ENCODE measurements around the gene CCT3.

Gene CCT3

DNA sequence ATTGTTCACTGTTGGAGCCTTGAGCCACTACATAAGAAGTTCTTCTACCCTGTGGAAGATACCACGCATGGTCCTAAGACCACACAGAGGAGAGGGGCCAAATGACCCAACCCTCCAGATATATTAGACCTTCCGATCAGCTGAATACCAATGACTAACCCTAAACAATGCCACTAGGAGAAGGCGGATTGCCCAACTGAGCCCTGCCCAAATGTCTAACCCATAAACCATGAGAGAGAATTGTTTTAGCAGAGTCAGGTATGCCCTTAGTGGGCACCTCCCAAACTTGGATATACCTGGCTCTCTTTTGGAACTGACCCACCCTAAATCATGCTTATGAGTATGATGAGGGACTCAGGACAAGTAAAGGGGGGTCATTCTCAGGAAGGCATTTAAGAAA, 67.8 kb downstream of the CCT3 start:
- Histone ChIP-seq H3K4me3 (ENCODE audit: low read depth in 1 of 2, low read length in 2 of 2) (no peak overlapping the region), H3K4me1 (ENCODE audit: control insufficient read depth in 1 of 2, insufficient read depth in 2 of 2, low read length in 2 of 2) (no peaks in the 10 kb centered on the region), H3K27me3 (ENCODE audit: low read depth, low read length) (no peaks in the 10 kb centered on the region), H3K27ac (ENCODE audit: low read length) (no peak overlapping the region), H3K36me3 (ENCODE audit: control insufficient read depth in 1 of 2, insufficient read depth in 2 of 2, low read length in 2 of 2) (peaks cover 69 to 96% of the 10 kb centered on the region in 2 donors), H3K9me3 (ENCODE audit: control insufficient read depth in 1 of 2, low read length in 2 of 2) (no peaks in the 10 kb centered on the region)

GRCh38 chr1:156268336-156268735, 69.8 kb downstream of the CCT3 start:
- H3K27me3 ChIP-seq (ENCODE audit: low read depth, low read length): no peaks in the 10 kb centered on the region
- H3K4me1 ChIP-seq (ENCODE audit: control insufficient read depth in 1 of 2, insufficient read depth in 2 of 2, low read length in 2 of 2): no peaks in the 10 kb centered on the region
- H3K4me3 ChIP-seq (ENCODE audit: low read depth in 1 of 2, low read length in 2 of 2): no peak overlapping the region
- no peak overlapping the region for H3K27ac ChIP-seq (ENCODE audit: low read length)
- peaks cover 63 to 89% of the 10 kb centered on the region in 2 donors for H3K36me3 ChIP-seq (ENCODE audit: control insufficient read depth in 1 of 2, insufficient read depth in 2 of 2, low read length in 2 of 2)
- H3K9me3 ChIP-seq (ENCODE audit: control insufficient read depth in 1 of 2, low read length in 2 of 2): no peaks in the 10 kb centered on the region

- Histone ChIP-seq H3K4me3 (ENCODE audit: low read depth in 1 of 2, low read length in 2 of 2) (no peak overlapping the region), H3K4me1 (ENCODE audit: control insufficient read depth in 1 of 2, insufficient read depth in 2 of 2, low read length in 2 of 2) (no peaks in the 10 kb centered on the region), H3K27ac (ENCODE audit: low read length) (no peak overlapping the region), H3K9me3 (ENCODE audit: control insufficient read depth in 1 of 2, low read length in 2 of 2) (no peaks in the 10 kb centered on the region), H3K36me3 (ENCODE audit: control insufficient read depth in 1 of 2, insufficient read depth in 2 of 2, low read length in 2 of 2) (peaks cover 63 to 87% of the 10 kb centered on the region in 2 donors), H3K27me3 (ENCODE audit: low read depth, low read length) (no peaks in the 10 kb centered on the region)
Measured at GRCh38 chr1:156266051-156266450, 72.0 kb downstream of the CCT3 start.

- no peaks in the 10 kb centered on the region for H3K4me1 ChIP-seq (ENCODE audit: control insufficient read depth in 1 of 2, insufficient read depth in 2 of 2, low read length in 2 of 2)
- no peaks in the 10 kb centered on the region for H3K9me3 ChIP-seq (ENCODE audit: control insufficient read depth in 1 of 2, low read length in 2 of 2)
- H3K27me3 ChIP-seq (ENCODE audit: low read depth, low read length): no peaks in the 10 kb centered on the region
- no peak overlapping the region for H3K27ac ChIP-seq (ENCODE audit: low read length)
- peaks cover 80 to 91% of the 10 kb centered on the region in 2 donors for H3K36me3 ChIP-seq (ENCODE audit: control insufficient read depth in 1 of 2, insufficient read depth in 2 of 2, low read length in 2 of 2)
- no peak overlapping the region for H3K4me3 ChIP-seq (ENCODE audit: low read depth in 1 of 2, low read length in 2 of 2)
Measured at GRCh38 chr1:156263288-156263655, 74.8 kb downstream of the CCT3 start.

- H3K4me3 ChIP-seq (ENCODE audit: low read depth in 1 of 2, low read length in 2 of 2): no peak overlapping the region
- no peaks in the 10 kb centered on the region for H3K9me3 ChIP-seq (ENCODE audit: control insufficient read depth in 1 of 2, low read length in 2 of 2)
- peaks cover 80 to 91% of the 10 kb centered on the region in 2 donors for H3K36me3 ChIP-seq (ENCODE audit: control insufficient read depth in 1 of 2, insufficient read depth in 2 of 2, low read length in 2 of 2)
- no peaks in the 10 kb centered on the region for H3K27me3 ChIP-seq (ENCODE audit: low read depth, low read length)
- no peak overlapping the region for H3K27ac ChIP-seq (ENCODE audit: low read length)
- no peaks in the 10 kb centered on the region for H3K4me1 ChIP-seq (ENCODE audit: control insufficient read depth in 1 of 2, insufficient read depth in 2 of 2, low read length in 2 of 2)
Measured at GRCh38 chr1:156262461-156263287, 75.4 kb downstream of the CCT3 start.

GRCh38 chr1:156260896-156261295, 77.2 kb downstream of the CCT3 start:
- Histone ChIP-seq H3K36me3 (ENCODE audit: control insufficient read depth in 1 of 2, insufficient read depth in 2 of 2, low read length in 2 of 2) (peaks cover 80 to 91% of the 10 kb centered on the region in 2 donors), H3K9me3 (ENCODE audit: control insufficient read depth in 1 of 2, low read length in 2 of 2) (no peaks in the 10 kb centered on the region), H3K27ac (ENCODE audit: low read length) (no peak overlapping the region), H3K27me3 (ENCODE audit: low read depth, low read length) (no peaks in the 10 kb centered on the region), H3K4me3 (ENCODE audit: low read depth in 1 of 2, low read length in 2 of 2) (no peak overlapping the region), H3K4me1 (ENCODE audit: control insufficient read depth in 1 of 2, insufficient read depth in 2 of 2, low read length in 2 of 2) (no peaks in the 10 kb centered on the region)

GRCh38 chr1:156259805-156260204, 78.3 kb downstream of the CCT3 start:
- Histone ChIP-seq H3K36me3 (ENCODE audit: control insufficient read depth in 1 of 2, insufficient read depth in 2 of 2, low read length in 2 of 2) (peaks cover 74 to 86% of the 10 kb centered on the region in 2 donors), H3K4me1 (ENCODE audit: control insufficient read depth in 1 of 2, insufficient read depth in 2 of 2, low read length in 2 of 2) (no peaks in the 10 kb centered on the region), H3K9me3 (ENCODE audit: control insufficient read depth in 1 of 2, low read length in 2 of 2) (no peaks in the 10 kb centered on the region), H3K4me3 (ENCODE audit: low read depth in 1 of 2, low read length in 2 of 2) (no peak overlapping the region), H3K27me3 (ENCODE audit: low read depth, low read length) (no peaks in the 10 kb centered on the region), H3K27ac (ENCODE audit: low read length) (no peak overlapping the region)

All from muscle layer of duodenum (tissue), 2 donors.